Stimulated activated CD8-positive, alpha-beta memory T cell treated with anti-CD3 and anti-CD28 coated beads, Interleukin-12 subunit alpha, Interleukin-12 subunit beta, amount 100 ng/mL, for 24 hours (primary cell): ENCODE measurements around the gene NELFA.
"Not testable (repeated sequence)": the region's sequence is repeated elsewhere in the genome, so short reads cannot be mapped to it uniquely, and the experiment has no call there.

Experiments used
- DNase-seq: peaks from one replicate; pipeline ENCODE4 v3.0.0-alpha.2; 2020; ENCODE audit errors: extremely low read depth

NELFA gene

DNA sequence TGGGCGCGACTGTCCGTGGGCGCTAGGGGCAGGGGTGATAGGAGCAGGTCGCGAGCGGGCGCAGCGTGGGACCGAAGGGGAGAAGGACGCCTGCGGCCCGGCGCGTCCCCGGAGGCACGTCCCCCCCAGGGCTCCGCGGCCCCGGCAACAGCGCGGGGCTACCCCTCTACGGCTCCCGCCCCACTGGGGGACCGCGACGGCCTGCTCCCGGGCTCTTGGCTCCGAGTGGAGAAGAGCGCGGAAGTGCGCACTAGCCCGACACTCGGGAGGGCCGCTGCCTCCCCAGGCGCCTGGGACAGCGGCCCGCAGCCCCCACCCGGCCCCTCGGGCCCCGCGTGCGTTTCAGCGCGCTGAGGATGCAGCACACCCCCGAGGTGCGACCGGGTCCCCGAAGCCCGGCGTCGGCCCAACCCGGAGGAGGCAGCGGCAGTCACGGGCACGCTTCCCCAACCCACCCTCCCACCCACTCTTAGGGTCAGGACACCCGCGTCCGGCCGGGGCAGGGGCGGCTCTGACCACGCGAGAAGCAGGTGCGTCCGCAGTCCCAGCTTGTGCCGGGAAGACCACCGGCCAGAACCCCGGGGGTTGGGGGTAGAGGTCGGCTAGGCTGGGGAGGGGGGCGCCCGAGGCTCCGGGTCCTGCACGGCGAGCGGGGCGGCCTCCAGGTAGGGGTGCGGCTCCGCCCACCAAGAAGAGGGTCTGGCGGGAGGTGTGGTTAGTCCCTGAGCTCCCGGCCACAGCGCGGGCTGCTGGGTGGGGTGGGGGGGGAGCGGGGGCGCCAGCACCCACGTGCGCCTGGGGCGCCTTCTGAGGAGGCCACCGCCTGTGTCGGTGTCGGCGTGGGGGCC lies 31.8 kb upstream of the NELFA start:
- no peak for DNase-seq

- DNase-seq: no peak
Observed at GRCh38 chr4:2036866-2037265, 28.1 kb upstream of the NELFA start.

DNA sequence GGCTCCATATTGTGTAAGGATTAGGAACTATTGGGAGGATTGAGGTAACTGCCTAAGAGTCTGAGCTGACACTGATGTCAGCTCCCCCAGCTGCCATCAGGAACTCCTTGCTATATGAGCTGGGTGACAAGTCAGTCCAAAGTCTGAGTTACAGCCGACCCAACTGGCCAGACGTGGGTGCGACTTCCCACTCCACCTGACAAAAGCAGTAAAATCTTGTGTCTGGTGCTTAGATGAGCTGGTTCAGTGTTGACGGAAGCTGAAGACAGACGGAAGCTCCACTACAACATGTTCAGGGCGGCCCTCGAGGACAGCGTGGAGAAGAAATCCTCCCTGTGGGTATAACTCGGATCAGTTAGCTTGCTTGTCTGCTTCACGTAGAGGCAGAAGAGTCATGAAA lies 27.6 kb upstream of the NELFA start:
- no peak for DNase-seq

- not testable (repeated sequence) for DNase-seq
Observed at GRCh38 chr4:2031161-2031560, 22.4 kb upstream of the NELFA start.

DNA sequence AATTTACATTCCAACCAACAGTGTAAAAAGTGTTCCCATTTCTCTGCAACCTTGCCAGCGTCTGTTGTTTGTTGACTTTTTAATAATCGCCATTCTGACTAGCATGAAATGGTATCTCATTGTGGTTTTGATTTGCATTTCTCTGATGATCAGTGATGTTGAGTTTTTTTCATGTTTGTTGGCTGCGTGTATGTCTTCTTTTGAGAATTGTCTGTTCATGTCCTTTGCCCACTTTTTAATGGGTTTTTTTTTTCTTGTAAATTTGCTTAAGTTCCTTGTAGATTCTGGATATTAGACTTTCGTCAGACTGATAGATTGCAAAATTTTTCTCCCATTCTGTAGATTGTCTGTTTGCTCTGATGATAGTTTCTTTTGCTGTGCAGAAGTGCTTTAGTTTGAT lies 18.3 kb upstream of the NELFA start:
- not testable (repeated sequence) for DNase-seq

- no peak for DNase-seq
Observed at GRCh38 chr4:2025817-2026216, 17.0 kb upstream of the NELFA start.

DNA sequence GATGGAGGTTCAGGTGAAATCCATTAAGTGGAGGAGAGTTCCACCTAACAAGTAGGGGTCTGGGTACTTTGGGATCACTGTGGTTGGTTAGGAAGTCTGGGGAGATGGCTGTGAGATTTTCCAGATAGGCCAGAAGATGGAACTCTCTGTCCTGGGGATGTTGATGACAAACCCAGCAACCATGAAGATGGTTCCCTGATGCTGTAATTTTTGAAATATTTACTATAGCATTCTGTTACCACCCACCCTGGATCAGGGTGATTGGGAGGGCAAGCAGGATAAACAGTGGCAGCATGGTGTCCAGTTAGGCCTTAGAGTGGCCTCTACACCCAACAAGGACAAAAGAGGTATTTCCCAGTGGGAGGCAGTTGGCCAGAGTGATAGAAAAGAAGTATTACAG lies 15.9 kb upstream of the NELFA start:
- DNase-seq: no peak

DNA sequence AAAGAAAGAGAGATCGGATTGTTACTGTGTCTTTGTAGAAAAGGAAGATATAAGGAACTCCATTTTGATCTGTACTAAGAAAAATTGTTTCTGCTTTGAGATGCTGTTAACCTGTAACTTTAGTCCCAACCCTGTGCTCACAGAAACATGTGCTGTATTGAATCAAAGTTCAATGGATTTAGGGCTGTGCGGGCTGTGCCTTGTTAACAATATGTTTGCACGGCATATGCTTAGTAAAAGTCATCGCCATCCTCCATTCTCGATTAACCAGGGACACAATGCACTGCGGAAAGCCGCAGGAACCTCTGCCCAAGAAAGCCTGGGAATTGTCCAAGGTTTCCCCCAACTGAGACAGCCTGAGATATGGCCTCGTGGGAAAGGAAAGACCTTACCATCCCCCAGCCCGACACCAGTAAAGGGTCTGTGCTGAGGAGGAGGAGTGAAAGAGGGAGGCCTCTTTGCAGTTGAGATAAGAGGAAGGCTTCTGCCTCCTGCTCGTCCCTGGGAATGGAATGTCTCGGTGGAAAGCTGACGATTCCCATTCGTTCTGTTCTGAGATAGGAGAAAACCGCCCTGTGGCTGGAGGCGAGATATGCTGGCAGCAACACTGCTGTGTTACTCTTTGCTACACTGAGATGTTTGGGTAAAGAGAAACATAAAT lies 12.7 kb upstream of the NELFA start:
- DNase-seq: not testable (repeated sequence)

GRCh38 chr4:2015008-2015407 lies 6.2 kb upstream of the NELFA start:
- DNase-seq: no peak

DNA sequence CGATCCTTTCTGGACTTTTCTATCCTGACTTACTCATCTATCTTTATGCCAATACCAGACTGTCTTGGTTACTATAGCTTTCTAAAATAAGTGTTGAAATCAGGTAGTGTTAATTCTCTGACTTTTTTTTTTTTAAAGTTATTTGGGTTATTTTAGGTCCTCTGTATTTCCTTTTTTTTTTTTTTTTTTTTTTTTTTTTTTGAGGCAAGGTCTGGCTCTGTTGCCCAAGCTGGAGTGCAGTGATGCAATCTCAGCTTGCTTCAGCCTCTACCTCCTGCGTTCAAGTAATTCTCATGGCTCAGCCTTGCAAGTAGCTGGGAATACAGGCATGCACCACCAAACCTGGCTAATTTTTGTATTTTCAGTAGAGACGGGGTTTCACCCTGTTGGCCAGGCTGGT lies 2.8 kb upstream of the NELFA start:
- no peak for DNase-seq

- peak; percentile 9 for DNase-seq
Observed at GRCh38 chr4:2009651-2010233, 968 bp upstream of the NELFA start.

DNA sequence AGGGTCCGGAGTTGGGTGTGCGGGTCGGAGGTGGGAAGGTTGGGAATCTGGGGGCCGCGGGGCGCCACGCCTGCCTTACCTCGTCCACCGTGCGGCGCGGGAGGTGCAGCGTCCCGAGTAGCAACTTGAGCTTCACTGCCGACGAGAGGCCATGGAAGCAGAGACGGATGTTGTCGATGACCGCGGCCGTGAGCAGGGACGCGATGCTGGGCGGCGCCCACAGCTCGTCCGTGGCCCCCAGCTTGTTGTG lies 178 bp downstream of the NELFA start:
- no peak for DNase-seq

GRCh38 chr4:2007804-2008670 lies 737 bp downstream of the NELFA start:
- no peak for DNase-seq

DNA sequence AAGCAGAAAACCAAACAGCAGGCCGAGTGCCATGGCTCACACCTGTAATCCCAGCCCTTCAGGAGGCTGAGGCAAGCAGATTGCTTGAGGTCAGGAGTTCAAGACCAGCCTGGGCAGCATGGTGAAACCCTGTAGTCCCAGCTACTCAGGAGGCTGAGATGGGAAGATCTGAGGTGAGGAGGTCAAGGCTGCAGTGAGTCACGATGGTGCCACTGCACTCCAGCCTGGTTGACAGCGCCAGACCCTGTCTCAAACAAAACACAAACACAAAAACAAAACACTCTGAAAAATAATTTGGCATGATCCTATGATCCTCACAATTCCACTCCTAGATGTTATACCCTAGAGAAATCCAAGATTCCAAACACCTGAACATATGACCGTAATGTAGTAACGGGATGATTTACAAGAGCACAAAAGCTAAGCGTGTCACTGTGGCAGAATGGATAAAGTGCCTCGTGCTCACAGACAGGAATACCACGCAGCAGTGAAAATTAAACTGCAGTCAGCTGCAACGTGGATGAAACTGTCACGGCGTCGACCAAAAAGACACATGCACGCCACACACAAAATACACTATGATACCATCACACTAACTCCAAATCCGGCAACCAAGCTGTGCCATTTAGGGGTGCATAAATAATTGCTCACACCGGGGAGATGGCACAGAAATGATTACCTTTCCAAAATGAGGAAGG lies 1.7 kb downstream of the NELFA start:
- no peak for DNase-seq

DNA sequence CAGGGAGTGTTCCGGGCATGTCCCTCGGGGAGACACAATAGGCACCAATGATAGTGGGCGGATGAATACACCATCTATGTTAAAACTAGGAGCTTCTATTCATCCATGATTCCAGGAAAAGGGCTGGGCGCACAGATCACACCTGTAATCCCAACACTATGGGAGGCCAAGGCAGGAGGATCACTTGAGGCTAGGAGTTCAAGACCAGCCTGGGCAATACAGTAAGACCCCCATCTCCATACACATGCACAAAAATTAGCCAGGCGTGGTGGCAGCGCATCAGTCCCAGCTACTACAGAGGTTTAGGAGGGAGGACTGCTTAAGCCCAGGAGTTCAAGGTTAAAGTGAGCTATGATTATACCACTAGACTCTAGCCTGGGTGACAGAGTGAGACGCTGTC lies 2.4 kb downstream of the NELFA start:
- DNase-seq: no peak

- DNase-seq: not testable (repeated sequence)
Observed at GRCh38 chr4:2003361-2003760, 5.4 kb downstream of the NELFA start.

- DNase-seq: not testable (repeated sequence)
Observed at GRCh38 chr4:1999308-1999707, 9.5 kb downstream of the NELFA start.

DNA sequence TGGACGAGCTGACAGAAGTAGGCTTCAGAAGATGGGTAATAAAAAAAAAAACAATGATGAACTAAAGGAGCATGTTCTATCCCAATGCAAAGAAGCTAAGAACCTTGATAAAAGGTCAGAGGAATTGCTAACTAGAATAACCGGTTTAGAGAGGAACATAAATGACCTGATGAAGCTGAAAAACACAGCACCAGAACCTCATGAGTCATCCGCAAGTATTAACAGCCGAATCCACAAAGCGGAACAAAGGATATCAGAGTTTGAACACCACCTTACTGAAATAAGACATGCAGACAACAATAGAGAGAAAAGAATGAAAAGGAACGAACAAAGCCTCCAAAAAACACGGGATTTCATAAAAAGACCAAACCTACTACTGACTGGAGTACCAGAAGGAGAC lies 10.5 kb downstream of the NELFA start:
- no peak for DNase-seq

DNA sequence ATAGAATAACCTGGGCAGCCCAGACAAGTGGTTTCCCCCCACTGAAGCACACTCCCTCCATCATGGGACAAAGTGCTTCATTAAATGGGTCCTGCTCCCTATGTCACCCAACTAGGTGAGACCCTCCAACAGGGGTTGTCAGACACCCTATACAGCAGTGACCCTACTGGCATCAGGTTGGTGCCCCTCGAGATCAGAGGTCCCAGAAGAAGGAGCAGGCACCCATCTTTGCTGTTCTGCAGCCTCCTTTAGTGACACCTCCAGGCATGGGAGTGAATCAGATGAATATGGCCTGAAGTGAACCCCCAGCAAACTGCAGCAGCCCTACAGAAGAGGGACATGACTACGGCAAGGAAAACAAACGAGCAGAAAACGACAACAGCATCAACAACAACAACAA lies 11.1 kb downstream of the NELFA start:
- DNase-seq: no peak

DNA sequence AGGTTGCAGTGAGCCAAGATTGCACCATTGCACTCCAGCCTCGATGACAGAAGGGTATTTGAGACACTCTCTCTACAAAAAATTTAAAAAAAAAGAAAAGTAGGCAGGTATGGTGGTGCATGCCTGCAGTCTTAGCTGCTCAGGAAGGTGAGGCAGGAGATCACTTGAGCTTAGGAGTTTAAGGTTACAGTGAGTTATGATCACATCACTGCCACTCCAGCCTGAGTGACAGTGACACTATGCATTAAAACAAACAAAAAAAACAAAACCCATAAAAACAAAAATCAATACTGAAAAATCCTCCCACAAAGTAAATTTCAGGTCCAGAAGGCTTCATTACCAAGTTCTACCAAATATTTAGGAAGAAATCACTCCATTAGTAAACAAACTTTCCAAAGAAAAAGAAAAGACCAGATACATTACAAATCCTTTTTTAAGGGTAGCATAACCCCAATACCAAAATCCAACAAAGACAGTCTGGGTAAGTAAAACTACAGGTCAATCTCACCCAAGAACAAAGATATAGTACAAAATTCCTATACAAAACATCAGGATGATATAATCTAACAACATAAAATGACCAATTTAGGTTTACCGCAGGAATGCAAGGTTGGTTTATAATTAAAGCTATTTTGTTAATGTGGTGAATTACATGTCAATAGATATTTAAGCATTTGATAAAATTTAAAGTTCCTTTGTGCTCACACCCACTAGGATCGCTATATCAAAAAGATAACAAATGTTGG lies 11.7 kb downstream of the NELFA start:
- no peak for DNase-seq

- no peak for DNase-seq
Observed at GRCh38 chr4:1994938-1995337, 13.8 kb downstream of the NELFA start.
